Amniotic epithelial cell (primary cell): Measurements from ENCODE around the gene SSBP2.
"Not testable (repeated sequence)": the region's sequence is repeated elsewhere in the genome, so short reads cannot be mapped to it uniquely, and the experiment has no call there.

Experiments used
- DNase-seq: peaks from one replicate; pipeline ENCODE4 v3.0.0-alpha.2; 2010; ENCODE audit warnings: low read depth

Gene SSBP2

GRCh38 chr5:81656783-81657182, 94.1 kb downstream of the SSBP2 start:
- DNase-seq: no peak

- DNase-seq: no peak
These were observed 99.9 kb downstream of the SSBP2 start for GRCh38 chr5:81650987-81651386.

- DNase-seq: no peak
These were observed 104.4 kb downstream of the SSBP2 start for GRCh38 chr5:81646469-81646995.

DNA sequence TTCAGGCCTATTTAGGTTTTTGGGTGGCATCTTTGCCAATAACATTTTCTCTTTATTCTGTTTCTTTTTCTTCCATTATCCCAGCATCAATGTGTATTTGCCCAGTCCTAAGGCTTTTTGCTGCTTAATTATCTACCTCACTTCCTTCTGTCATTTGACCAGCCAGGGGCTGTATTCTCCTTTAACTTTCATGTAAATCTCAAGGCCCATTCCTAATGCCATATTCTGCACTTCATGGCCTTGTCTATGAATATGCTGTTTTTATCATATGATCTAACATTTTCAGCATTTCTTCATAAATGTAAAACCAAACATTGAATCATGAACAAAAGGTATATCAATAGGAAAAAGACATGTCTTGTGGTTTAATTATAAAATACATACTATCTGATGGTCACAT, 108.7 kb downstream of the SSBP2 start:
- DNase-seq: no peak

DNA sequence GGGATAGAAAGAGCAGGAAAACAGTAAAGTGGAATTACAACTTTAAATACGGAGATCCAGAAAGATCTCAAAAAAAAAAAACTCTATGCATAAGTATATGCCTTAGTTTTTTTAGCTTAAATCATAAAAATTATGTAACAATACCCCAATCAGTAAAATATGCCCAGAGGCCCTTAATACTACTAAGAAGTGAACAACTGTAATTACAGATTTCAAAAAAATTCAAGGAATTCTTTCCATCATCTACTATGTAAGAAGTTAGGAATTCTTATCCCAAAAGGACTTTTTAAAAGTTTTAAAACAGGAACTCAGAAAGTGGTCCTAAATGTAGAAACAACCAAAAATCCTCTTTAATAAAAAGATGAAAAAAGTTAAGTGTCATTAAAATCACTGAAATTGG, 111.3 kb downstream of the SSBP2 start:
- peak; percentile 7 for DNase-seq

DNA sequence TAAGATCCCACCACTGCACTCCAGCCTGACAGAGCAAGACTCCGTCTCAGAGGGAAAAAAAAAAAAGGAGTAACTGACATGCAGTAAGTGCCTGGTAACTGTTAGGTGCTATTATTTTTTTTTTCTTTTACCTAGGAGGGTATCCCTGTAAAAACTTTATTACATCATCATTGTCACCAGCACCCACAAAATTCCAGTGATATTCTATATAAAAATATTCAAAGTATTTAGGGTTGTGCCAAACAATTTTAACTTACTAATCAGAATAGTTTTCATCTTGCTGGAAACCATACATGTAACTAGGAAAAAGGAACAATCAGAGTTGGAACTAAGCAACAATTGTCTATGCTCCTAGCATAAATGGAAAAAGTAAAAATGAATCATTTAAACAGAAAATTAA, 112.4 kb downstream of the SSBP2 start:
- no peak for DNase-seq

- DNase-seq: no peak
These were observed 117.0 kb downstream of the SSBP2 start for GRCh38 chr5:81633891-81634290.

DNA sequence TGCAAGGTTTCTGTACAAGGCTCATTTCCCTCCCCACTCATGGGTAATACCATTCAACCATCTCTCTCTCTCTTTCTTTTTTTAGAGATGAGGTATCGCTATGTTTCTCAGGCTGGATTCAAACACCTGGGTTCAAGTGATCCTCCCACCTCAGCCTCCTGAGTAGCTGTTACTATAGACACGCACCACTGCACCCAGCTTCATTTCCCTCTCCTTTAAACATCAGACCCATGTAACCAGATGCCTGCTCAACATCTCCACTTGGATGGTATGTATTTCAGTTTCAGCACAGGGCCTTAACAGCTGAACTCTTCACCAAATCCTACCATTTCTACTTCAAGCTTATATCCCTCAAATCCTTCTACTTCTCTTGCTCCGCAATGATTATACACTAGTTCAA, 117.4 kb downstream of the SSBP2 start:
- DNase-seq: no peak

- no peak for DNase-seq
These were observed 118.2 kb downstream of the SSBP2 start for GRCh38 chr5:81632679-81633078.

GRCh38 chr5:81631621-81632020, 119.3 kb downstream of the SSBP2 start:
- DNase-seq: no peak

- no peak for DNase-seq
These were observed 119.8 kb downstream of the SSBP2 start for GRCh38 chr5:81631124-81631523.

- DNase-seq: no peak
These were observed 120.2 kb downstream of the SSBP2 start for GRCh38 chr5:81630684-81631083.

DNA sequence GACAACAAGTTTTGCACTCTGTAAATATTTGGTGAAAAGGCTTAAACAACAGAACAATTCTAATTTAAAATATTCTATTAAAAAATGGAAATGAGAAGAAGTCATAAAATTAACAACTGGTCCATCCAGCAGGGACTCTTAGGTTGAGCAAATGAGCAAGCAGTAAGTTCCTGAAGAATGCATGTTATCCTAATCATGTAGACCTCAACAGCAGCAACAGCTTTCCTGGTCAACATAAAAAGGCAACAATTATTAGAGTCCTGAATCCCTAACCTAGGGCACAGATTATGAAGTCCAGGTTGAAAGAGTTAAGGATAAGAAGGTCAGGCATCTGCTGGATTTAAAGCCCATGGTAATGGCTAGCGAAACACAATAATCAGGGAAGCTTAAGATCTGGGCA, 120.9 kb downstream of the SSBP2 start:
- DNase-seq: no peak

DNA sequence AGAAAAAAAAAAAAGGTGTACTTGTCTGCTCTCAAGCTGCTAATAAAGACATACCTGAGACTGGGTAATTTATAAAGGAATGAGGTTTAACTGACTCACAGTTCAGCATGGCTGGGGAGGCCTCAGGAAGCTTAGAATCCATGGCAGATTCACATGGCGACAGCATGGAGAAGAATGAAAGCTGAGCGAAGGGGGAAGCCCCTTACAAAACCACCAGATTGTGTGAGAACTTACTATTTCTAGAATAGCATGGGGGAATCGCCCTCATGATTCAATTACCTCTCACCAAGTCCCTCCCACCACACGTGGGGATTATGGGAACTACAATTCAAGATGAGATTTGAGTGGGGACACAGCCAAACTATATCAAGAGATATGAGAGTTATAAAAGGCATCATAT, 122.8 kb downstream of the SSBP2 start:
- not testable (repeated sequence) for DNase-seq

- peak; percentile 88 for DNase-seq
These were observed 124.4 kb downstream of the SSBP2 start for GRCh38 chr5:81626524-81626923.

GRCh38 chr5:81609810-81610375, 141.0 kb downstream of the SSBP2 start:
- DNase-seq: no peak

DNA sequence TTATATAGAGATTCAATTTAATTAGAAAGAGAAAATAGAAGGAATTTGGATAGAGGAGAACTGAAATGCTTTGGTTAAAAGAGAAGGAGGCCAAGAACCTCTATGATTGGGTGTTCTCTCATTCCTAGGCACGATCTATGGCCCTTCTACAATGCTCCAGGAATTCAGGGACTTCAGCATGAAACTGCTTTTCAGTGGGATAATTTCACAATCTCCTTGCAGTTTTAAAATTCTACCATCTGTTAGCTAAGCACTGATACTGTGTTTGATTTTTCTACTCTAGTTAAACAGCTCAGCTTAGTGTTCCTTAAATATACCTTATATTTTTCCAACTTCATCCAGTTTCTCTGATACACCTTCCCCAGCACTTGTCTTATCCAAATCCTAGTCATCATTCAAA, 141.9 kb downstream of the SSBP2 start:
- DNase-seq: no peak

DNA sequence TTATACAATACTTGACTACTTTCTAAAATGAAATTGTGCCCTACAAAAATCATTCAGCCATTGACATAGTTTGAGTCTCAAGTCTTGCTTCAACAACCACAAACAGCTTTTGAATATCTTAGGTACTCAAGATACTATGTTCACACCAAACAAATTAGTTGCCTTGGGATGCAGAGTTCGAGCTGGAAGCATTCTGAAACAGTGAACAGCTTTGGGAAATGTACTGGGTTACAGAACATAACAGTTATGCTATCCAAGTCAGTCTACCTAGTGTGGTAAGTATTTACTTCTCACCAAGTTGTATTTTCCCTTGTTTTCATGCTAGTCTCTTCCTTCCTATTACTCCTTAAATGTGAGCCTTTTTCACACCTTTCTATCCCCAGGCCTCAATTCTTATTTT, 143.2 kb downstream of the SSBP2 start:
- DNase-seq: no peak

GRCh38 chr5:81606150-81606549, 144.7 kb downstream of the SSBP2 start:
- DNase-seq: no peak

GRCh38 chr5:81605299-81605698, 145.6 kb downstream of the SSBP2 start:
- DNase-seq: no peak

DNA sequence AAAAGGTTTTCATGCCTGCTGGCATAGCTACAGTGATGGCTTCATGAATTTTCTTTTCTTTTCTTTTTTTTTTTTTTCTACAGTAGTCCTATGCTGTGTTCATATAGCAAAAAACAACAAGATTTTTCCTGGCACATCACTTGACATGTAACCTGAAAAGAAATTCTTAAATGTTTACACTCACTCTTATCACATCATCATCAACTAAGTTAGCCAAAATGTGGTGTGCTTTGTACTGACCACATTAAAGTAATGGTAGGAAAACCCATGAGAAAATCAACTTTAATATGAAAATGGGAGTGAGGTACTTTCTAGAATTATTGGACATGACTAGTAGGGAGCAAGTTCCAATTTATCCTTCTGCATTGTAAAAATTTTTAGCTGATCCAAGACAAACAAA, 146.7 kb downstream of the SSBP2 start:
- no peak for DNase-seq

- no peak for DNase-seq
These were observed 149.0 kb downstream of the SSBP2 start for GRCh38 chr5:81601919-81602318.

DNA sequence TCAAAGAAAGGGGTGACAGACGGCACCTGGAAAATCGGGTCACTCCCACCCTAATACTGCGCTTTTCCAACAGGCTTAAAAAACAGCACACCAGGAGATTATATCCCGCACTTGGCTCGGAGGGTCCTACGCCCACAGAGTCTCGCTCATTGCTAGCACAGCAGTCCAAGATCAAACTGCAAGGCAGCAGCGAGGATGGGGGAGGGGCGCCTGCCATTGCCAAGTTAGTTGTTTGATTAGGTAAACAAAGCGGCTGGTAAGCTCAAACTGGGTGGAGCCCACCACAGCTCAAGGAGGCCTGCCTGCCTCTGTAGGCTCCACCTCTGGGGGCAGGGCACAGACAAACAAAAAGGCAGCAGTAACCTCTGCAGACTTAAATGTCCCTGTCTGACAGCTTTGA, 158.8 kb downstream of the SSBP2 start:
- not testable (repeated sequence) for DNase-seq
